ENCODE data around the gene ATG7.

Gene ATG7

GRCh38 chr3:11271986-11272904, at the start of gene ATG7:
Gene ATG7, plus strand, starts transcription at chr3:11272397. Its CDS starts 26,299 bp downstream, at chr3:11298696.
- DNase-seq (ENCODE audit: low spot score): peak; percentile 95
- no peak for TF ChIP-seq CTCF (IDR thresholded peaks at IDR 0.05; ENCODE audit: extremely low read depth, missing control alignments)

GRCh38 chr3:11224010-11224409, 48.2 kb upstream of the ATG7 start:
- no peak for DNase-seq (ENCODE audit: low spot score)
- TF ChIP-seq CTCF (IDR thresholded peaks at IDR 0.05; ENCODE audit: extremely low read depth, missing control alignments): no peak

GRCh38 chr3:11224870-11225229, 47.3 kb upstream of the ATG7 start:
- TF ChIP-seq CTCF (IDR thresholded peaks at IDR 0.05; ENCODE audit: extremely low read depth, missing control alignments): no peak
- DNase-seq (ENCODE audit: low spot score): no peak

GRCh38 chr3:11226042-11226370, 46.2 kb upstream of the ATG7 start:
- no peak for TF ChIP-seq CTCF (IDR thresholded peaks at IDR 0.05; ENCODE audit: extremely low read depth, missing control alignments)

GRCh38 chr3:11228041-11228440, 44.2 kb upstream of the ATG7 start:
- no peak for DNase-seq (ENCODE audit: low spot score)
- TF ChIP-seq CTCF (IDR thresholded peaks at IDR 0.05; ENCODE audit: extremely low read depth, missing control alignments): no peak

More at GRCh38 chr3:11226042-11226370, 46.2 kb upstream of the ATG7 start:
- DNase-seq (ENCODE audit: low spot score): no peak

GRCh38 chr3:11230125-11230524, 42.1 kb upstream of the ATG7 start:
- no peak for DNase-seq (ENCODE audit: low spot score)
- no peak for TF ChIP-seq CTCF (IDR thresholded peaks at IDR 0.05; ENCODE audit: extremely low read depth, missing control alignments)

GRCh38 chr3:11230832-11231231, 41.4 kb upstream of the ATG7 start:
- no peak for DNase-seq (ENCODE audit: low spot score)
- no peak for TF ChIP-seq CTCF (IDR thresholded peaks at IDR 0.05; ENCODE audit: extremely low read depth, missing control alignments)
